ENCODE data around the gene IMMP2L. TPM values are rescaled to one million over a fixed set of nuclear protein-coding genes. Genes with fewer than 3 reads are reported as not detected.

IMMP2L gene
- polyA plus RNA-seq, 1 of the 3 experiments (the other 2 are of a cell fraction), result 10.7 TPM

GRCh38 chr7:110897538-110897937 lies 664.8 kb downstream of the IMMP2L start:
- ChIA-PET CTCF (no interaction called here), POLR2A (no interaction called here)
- Histone ChIP-seq H3K4me1 (ENCODE audit: control insufficient read depth in 1 of 2, insufficient read depth in 2 of 2, low read depth in 1 of 2, low read length in 1 of 2) (no peaks in the 10 kb centered on the region), H3K9me3 (no peaks in the 10 kb centered on the region), H3F3A (replicated peaks; ENCODE audit: insufficient read depth) (no peaks in the 10 kb centered on the region), H3K4me3 (ENCODE audit: low read depth in 2 of 2, low read length in 1 of 2) (no peak overlapping the region), H3K27me3 (ENCODE audit: insufficient read depth) (no peaks in the 10 kb centered on the region), H3K36me3 (replicated peaks in 1 of 2; ENCODE audit: control insufficient read depth in 1 of 2, insufficient read depth in 2 of 2, low read length in 1 of 2) (no peaks in the 10 kb centered on the region), H3K9me2 (no peaks in the 10 kb centered on the region), H3K4me2 (no peak overlapping the region), H3K9ac (no peak overlapping the region), H4K20me1 (ENCODE audit: insufficient read depth) (no peaks in the 10 kb centered on the region), H2AFZ (ENCODE audit: low read depth) (no peak overlapping the region), H3K27ac (ENCODE audit: low read depth in 2 of 2, low read length in 1 of 2) (no peak overlapping the region), H3K79me2 (ENCODE audit: insufficient read depth) (no peaks in the 10 kb centered on the region)
- TF ChIP-seq CTCF (IDR thresholded peaks at IDR 0.05) (no peak), FOXJ3 (CRISPR knock-in tag; IDR thresholded peaks at IDR 0.05) (no peak), PBX3 (IDR thresholded peaks at IDR 0.05) (no peak), NFIC (IDR thresholded peaks at IDR 0.05; ENCODE audit: borderline replicate concordance) (no peak), USF1 (IDR thresholded peaks at IDR 0.05; ENCODE audit: borderline replicate concordance, low read depth) (no peak)
- DNase-seq, result no peak
- 26% methylated on average over 1 of the region's 1 CpG for WGBS (ENCODE audit: low lambda C conversion rate)

- Histone ChIP-seq H3K27me3 (ENCODE audit: insufficient read depth) (no peaks in the 10 kb centered on the region), H3K36me3 (replicated peaks in 1 of 2; ENCODE audit: control insufficient read depth in 1 of 2, insufficient read depth in 2 of 2, low read length in 1 of 2) (no peaks in the 10 kb centered on the region), H3K4me2 (no peak overlapping the region), H3K9me2 (no peaks in the 10 kb centered on the region), H3K4me3 (ENCODE audit: low read depth in 2 of 2, low read length in 1 of 2) (no peak overlapping the region), H2AFZ (ENCODE audit: low read depth) (no peak overlapping the region), H4K20me1 (ENCODE audit: insufficient read depth) (no peaks in the 10 kb centered on the region), H3K4me1 (ENCODE audit: control insufficient read depth in 1 of 2, insufficient read depth in 2 of 2, low read depth in 1 of 2, low read length in 1 of 2) (no peaks in the 10 kb centered on the region; a peak in 1 of 4 replicates), H3K9ac (no peak overlapping the region), H3F3A (replicated peaks; ENCODE audit: insufficient read depth) (no peaks in the 10 kb centered on the region), H3K79me2 (ENCODE audit: insufficient read depth) (no peaks in the 10 kb centered on the region), H3K27ac (ENCODE audit: low read depth in 2 of 2, low read length in 1 of 2) (no peak overlapping the region), H3K9me3 (no peaks in the 10 kb centered on the region)
- ChIA-PET POLR2A (no interaction called here), CTCF (no interaction called here)
- TF ChIP-seq MEF2A (IDR thresholded peaks at IDR 0.05; ENCODE audit: borderline replicate concordance, low read depth), result no peak
- no peak for TF ChIP-seq YY1 (IDR thresholded peaks at IDR 0.05; ENCODE audit: low read depth)
- TF ChIP-seq USF1 (IDR thresholded peaks at IDR 0.05; ENCODE audit: borderline replicate concordance, low read depth), result no peak
- TF ChIP-seq NFIC (IDR thresholded peaks at IDR 0.05; ENCODE audit: borderline replicate concordance), result no peak
- no peak for TF ChIP-seq TAF1 (IDR thresholded peaks at IDR 0.05; ENCODE audit: borderline replicate concordance, low read depth, low read length)
- TF ChIP-seq GATA2 (CRISPR knock-in tag; IDR thresholded peaks at IDR 0.05), result no peak
- TF ChIP-seq RXRA (IDR thresholded peaks at IDR 0.05; ENCODE audit: borderline replicate concordance, low read depth), result no peak
- no peak for TF ChIP-seq JUND (IDR thresholded peaks at IDR 0.05)
- no peak for TF ChIP-seq MAX (IDR thresholded peaks at IDR 0.05; ENCODE audit: low read depth)
- no peak for TF ChIP-seq SIN3A (IDR thresholded peaks at IDR 0.05; ENCODE audit: borderline replicate concordance, low read depth, low read length)
- TF ChIP-seq, protein P1, sequence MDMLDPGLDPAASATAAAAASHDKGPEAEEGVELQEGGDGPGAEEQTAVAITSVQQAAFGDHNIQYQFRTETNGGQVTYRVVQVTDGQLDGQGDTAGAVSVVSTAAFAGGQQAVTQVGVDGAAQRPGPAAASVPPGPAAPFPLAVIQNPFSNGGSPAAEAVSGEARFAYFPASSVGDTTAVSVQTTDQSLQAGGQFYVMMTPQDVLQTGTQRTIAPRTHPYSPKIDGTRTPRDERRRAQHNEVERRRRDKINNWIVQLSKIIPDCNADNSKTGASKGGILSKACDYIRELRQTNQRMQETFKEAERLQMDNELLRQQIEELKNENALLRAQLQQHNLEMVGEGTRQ (IDR thresholded peaks at IDR 0.05; ENCODE audit: borderline replicate concordance, low read depth, low read length), result no peak
- TF ChIP-seq CTCF (IDR thresholded peaks at IDR 0.05), result no peak
- no peak for TF ChIP-seq ELF1 (IDR thresholded peaks at IDR 0.05)
- TF ChIP-seq PBX3 (IDR thresholded peaks at IDR 0.05), result no peak
- TF ChIP-seq CHD2 (IDR thresholded peaks at IDR 0.05; ENCODE audit: low read length, partially characterized antibody), result no peak
- no peak for DNase-seq
- 79% methylated on average over 1 of the region's 1 CpG for WGBS (ENCODE audit: low lambda C conversion rate)
Observed at GRCh38 chr7:110894111-110894510, 668.2 kb downstream of the IMMP2L start.

Data from SK-N-SH (cell line).